Brain pericyte (primary cell): ENCODE measurements around the gene ASGR2.
"Not testable (repeated sequence)": the region's sequence is repeated elsewhere in the genome, so short reads cannot be mapped to it uniquely, and the experiment has no call there.

ENCODE experiments used
- DNase-seq: peaks from one replicate; pipeline ENCODE4 v3.0.0-alpha.2; 2012; ENCODE audit warnings: low read depth, low spot score

ASGR2 gene

DNA sequence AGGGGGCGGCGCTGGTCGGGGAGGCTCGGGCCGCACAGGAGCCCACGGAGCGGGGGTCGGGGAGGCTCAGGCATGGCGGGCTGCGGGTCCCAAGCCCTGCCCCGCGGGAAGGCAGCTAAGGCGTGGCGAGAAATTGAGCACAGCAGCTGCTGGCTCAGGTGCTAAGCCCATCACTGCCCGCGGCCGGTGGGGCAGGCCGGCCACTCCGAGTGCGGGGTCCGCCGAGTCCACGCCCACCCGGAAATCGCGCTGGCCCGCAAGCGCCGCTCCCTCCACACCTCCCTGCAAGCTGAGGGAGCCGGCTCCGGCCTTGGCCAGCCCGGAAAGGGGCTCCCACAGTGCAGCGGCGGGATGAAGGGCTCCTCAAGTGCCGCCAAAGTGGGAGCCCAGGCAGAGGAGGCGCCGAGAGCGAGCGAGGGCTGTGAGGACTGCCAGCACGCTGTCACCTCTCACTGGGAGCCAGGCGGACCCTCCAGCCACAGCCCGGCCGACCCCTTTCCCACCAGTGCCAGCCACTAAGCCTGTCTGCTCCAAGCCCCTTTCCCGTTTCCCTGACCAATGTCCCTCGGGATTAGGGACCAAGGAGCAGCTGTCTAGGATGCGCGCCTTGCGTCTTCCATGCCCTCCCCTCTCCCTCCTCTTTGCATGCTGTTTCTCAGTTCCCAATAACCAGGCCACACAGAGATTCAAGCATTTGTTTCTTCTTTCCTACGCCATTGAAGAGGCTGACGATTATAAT is 13.8 kb downstream of the ASGR2 start:
- not testable (repeated sequence) for DNase-seq

DNA sequence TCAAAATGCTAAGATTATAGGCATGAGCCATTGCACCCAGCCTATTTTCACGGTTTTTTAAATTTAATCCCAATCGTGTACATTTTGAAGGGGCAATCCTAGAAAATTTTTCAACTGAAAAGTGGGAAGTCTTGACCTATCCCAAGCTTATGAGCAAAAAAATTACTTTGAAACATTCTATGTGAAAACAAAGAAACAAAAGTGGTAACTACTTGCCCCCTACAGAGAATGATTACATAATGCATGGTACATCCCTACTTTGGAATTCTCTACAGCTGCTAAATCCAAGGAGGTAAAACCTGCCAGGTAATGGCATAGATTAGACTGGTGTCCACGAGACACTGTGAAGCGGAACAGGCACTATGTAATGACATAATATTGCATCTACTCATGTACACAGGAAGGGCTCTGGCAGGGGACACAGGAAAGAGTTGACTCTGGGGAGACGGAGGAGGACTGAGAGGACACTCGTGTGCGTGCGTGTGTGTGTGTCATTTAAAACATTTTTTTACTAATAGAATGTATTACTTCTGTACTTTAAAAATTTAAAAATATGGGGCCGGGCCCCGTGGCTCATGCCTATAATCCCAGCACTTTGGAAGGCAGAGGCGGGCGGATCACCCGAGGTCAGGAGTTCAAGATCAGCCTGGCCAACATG is 15.7 kb downstream of the ASGR2 start:
- no peak for DNase-seq

DNA sequence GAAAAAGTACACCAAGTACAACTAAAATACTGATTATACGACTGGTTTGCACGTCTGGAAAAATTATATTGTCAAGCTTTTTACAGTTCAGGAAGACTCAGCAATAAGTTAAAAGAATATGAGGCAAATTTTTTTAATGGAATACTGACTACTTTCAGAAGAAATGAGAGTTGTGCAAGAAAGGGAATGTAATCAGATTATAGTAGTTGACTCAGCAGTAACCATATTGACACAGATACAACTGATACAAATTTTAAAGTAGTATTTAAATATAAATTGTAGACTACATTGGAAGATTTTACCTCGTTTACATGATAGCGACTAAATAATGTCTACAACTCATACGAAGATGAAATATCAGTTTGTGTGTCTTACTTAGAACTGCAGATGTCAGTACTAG is 16.7 kb downstream of the ASGR2 start:
- no peak for DNase-seq

DNA sequence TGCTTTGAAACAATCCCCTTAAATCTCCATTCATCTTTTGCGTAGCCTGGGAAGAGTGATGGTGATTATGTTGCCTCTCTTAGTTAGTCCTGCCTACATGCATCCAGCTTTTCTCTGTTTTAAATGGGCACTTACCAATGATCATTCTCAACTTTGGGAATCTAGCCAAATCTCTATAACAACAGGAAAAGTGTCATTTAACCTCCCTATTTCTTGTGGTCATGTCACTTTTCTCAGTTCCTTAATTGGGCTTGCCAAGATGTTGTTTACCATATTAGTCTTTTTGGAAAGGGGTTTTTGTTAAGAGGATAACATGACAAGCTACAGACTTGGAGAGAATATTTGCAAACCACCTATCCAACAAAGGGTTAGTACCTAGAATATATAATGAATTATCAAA is 19.0 kb downstream of the ASGR2 start:
- DNase-seq: no peak

DNA sequence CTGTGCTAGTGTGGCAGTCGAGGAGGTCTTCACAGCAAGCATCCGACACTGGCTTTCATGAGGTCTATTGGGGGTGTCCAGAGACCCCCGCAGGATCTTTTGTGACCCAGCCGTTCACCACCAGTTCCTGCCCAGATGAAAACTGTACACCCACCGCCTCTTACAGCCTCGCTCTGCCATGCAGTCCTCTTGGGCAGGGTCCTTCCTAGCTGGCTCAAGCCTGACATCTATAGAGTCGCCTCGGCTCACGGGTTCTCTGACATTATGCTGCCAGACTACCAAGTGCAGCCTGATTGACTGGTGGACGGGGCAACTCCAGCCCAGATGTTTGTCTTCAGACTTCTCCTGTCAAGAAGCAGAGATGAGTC is 20.0 kb downstream of the ASGR2 start:
- no peak for DNase-seq

DNA sequence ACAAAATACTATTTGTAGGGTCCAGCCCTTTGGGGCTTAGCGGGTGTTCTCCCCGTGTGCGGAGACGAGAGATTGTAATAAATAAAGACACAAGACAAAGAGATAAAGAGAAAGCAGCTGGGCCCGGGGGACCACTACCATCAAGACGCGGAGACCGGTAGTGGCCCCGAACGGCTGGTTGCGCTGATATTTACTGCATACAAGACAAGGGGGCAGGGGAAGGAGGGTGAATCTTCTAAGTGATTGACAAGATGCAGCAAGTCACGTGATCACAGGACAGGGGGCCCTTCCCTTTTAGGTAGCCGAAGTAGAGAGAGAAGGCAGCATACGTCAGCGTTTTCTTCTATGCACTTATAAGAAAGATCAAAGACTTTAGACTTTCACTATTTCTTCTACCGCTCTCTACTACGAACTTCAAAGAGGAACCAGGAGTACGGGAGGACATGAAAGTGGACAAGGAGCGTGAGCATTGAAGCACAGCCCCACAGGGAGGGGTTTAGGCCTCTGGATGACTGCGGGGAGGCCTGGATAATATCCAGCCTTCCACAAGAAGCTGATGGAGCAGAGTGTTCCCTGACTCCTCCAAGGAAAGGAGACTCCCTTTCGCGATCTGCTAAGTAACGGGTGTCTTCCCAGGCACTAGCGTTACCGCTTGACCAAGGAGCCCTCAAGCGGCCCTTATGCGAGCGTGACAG is 23.2 kb downstream of the ASGR2 start:
- DNase-seq: not testable (repeated sequence)

DNA sequence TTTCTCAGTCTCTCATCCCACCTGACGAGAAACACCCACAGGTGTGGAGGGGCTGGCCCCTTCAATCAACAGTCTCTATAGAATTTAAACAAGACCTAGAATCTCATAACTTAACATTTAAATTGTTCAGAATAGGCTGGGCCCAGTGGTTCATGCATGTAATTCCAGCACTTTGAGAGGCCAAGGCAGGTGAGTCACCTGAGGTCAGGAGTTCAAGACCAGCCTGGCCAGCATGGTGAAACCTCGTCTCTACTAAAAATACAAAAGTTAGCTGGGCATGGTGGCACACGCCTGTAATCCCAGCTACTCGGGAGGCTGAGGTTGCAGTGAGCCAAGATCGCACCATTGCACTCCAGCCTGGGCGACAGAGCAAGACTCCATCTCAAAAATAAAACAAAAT is 25.1 kb downstream of the ASGR2 start:
- DNase-seq: not testable (repeated sequence)

DNA sequence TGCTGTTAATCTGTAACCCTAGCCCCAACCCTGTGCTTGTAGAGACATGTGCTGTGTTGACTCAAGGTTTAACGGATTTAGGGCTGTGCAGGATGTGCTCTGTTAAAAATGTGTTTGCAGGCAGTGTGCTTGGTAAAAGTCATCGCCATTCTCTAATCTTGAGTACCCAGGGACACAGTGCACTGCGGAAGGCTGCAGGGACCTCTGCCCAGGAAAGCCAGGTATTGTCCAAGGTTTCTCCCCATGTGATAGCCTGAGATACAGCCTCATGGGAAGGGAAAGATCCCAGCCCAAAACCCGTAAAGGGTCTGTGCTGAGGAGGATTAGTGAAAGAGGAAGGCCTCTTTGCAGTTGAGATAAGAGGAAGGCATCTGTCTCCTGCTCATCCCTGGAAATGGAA is 26.2 kb downstream of the ASGR2 start:
- DNase-seq: not testable (repeated sequence)

DNA sequence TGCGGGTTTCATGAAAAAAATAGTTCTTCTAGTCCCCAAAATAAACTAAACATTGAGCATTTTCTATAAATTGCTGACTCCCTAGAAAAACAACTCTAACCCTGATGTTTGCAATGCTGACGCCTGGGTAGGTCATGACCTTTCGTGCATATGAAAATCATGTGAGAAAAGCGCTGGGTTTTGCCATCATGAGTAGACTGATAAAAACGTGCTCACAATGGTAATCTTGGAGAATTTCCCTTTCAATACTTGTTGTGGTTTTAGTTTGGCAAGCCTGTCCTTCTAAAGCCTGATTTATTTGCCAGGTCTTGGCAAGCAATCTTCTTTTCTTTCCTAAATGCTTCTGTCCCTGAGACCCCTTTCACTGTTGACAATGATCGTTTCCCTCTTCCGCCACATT is 30.5 kb downstream of the ASGR2 start:
- DNase-seq: no peak

DNA sequence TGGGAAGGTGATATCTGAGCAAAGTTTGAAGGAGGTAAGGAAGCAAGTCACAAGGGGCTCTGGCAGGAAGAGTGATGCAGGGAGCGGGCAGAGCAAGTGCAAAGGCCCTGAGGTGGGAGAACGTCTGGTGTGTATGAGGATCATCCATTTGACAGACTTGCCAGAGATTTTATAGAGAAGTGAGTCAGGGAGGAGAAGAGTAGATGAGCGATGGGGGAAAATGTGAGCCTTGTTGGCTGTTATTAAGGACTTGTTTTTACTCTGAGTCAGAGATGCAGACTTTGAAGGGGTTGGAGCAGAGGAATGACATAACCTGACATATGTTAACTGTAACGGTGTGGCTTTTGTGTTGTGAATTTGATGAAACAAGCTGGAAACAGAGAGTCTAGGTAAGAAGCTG is 31.0 kb downstream of the ASGR2 start:
- no peak for DNase-seq

DNA sequence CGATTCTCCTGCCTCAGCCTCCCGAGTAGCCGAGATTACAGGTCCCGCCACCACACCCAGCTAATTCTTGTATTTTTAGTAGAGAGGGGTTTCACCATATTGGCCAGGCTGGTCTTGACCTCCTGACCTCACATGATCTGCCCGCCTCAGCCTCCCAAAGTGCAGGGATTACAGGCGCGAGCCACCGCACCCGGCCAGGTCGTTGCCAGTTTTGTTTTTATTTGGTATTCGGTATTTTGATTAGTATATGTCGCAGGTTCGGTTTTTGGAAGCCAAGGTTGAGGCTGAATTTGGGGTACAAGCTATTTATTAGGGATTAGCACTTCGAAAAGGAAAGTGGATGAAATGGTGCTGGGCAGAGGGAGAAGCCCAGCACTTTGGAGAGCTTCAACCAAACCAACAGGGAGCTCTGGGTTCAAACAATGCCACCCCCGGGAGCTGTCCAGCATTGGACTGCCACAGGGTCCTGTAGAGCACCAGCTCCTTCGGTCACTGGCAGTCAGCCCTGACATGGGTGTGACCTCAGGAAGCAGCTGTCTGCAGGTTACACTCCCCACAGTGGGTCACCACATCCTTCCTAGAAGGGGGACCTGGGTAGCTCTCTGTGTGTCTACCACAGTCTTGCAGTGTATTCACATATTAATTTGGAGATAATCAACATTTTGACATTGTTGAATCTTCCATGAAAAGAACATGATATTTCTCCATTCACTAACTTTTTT is 33.1 kb downstream of the ASGR2 start:
- DNase-seq: no peak

DNA sequence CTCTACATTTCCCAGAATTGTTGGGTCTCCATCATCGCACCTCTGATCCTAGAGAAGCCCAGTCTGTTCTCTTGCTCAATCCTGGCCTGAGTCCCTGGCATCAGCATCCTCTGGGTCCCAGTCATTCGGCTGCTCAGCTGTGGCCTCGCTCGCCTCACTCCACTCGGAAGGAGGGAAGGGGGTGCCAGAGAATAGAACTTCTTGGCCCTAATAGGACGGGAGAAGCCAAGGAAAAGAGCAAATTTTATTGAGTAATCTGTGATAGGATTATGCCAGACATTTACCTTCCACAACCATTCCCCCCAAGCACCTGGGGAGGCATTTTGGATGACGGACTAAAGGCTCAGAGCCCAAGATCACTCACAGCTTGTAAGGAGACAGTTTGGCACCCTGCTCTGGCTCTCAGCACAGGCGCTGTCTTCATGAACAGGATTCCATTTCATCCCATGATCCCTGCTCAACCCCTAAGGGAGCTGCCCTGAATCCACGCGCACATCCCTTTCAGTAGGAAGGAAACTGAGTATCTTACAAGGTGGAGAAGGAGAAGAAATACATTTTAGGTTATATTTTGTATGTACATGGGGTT is 34.1 kb downstream of the ASGR2 start:
- no peak for DNase-seq

DNA sequence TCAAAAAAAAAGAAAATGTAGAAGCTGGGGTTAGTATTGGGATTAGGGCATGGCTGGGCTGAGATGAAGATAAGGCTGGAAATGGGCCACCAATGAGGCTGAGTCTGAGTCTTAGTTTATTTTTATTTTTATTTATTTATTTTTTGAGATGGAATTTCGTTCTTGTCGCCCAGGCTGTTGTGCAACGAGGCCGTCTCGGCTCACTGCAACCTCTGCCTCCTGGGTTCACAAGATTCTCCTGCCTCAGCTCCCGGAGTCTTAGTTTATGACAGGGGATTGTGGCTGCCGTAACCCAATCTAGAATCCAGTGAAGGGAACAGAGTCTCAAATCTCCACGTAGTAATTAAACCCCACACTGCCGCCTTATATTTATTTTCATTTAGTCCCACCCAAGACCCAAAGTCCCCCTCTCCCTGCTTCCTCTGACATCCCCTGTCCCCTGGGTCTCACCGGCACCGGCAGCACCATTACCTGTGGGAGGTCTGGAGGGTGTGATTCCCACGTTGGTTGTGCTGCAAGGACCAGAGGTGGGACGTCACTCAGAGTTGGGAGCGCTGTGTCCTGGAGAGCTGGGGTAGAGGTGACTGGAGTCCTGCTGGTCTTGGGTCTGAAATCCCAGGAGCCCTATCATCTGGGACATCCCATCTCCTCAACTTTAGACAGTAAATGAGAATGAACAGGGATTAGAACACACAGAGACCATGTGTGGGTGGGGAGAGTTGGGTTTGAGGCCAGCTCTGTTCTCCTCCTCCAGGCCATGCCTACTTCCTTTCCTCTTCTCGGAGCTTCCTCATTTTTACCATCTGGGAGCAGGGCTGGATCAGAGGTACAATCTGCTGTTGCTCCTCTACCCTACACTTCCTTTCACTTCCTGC is 34.8 kb downstream of the ASGR2 start, which contains the start of gene CLEC10A:
TSS of gene CLEC10A (minus strand) at position 671 of the 875 bp plus-strand sequence. CDS start 1,439 bp downstream, outside the sequence.
- no peak for DNase-seq

DNA sequence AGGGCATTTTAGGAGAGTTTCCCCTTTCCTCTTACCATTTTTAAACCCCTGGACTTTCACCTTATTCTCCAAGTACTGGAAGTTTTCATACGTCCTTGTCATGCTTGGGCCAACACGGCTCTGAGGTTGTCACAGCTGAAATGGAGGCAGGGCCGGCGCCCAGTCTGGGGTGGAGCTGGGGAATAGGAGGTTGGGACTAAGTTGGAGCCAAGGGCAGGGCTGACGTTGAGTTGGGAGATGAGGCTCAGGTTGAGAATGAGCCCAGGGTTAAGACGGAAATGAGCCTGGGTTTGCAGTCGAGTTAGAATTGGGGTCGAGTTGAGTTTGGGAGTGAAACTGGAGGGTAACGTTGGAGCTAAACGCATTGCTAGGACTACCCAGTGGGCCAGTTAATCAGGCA is 35.9 kb downstream of the ASGR2 start:
- DNase-seq: no peak

DNA sequence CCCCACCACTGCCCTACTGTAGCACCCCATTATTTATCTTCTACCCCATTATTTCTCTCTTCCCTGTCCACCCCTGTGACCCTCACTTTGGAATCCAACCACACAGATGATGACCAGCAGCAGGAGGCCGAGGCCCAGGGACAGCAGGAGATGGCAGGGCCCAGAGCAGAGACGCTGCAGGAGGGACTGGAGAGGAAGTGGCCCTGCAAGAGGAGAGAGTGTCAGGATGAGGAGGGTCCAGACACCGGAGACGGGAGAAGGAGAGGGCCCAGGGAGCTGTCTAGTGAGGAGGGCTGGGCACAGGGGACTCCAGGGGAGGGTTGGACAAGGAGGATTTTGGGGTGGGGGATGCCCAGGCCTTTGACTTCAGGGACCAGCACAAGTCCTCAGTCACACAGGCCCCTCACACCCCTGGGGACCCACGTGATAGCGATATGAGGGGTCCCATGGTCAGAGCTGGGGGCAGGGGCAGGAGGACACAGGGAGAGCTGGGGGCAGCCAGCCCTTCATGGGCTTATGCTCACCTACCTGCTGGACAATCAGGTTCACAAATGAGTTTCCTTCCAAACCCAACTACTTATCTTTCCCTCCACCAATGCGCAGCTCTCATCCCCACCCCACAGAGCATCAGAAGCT is 36.6 kb downstream of the ASGR2 start:
- no peak for DNase-seq

DNA sequence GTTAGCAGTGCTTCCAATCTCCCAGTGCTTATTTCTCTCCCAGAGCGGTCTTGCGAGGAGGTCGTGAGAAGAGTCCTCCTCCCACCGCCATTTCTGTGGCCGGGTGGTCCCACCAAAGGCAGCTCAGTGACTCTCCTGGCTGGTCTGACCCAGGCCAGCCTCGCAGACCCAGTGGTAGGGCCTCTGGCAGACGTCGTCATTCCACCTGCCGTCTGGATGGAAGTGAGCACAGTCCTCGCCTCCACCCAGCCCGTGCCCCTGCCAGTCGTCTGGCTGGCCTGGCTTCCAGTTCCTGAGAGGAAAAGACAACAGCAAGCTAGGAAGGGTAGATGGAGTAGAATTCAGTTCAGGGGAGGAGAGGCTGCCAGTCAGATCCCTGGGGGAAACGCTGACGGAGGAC is 39.7 kb downstream of the ASGR2 start:
- no peak for DNase-seq

DNA sequence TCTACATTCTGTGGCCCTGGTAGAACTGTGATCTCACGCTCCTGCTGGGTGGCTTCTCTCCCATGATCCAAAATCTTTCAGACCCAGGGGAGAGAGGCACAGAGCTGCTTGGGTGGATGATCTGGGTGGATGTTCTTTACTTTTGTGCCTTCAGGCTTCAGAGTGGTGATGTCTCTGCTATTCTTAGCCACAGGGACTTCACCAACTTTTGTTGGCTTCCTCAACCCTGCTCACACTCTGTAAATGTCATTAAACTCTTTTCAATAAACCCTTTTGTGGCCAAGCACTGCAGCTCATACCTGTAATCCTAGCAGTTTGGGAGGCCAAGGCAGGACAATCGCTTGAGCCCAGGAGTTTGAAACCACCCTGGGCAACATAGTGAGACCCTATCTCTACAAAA is 42.2 kb downstream of the ASGR2 start:
- DNase-seq: no peak

DNA sequence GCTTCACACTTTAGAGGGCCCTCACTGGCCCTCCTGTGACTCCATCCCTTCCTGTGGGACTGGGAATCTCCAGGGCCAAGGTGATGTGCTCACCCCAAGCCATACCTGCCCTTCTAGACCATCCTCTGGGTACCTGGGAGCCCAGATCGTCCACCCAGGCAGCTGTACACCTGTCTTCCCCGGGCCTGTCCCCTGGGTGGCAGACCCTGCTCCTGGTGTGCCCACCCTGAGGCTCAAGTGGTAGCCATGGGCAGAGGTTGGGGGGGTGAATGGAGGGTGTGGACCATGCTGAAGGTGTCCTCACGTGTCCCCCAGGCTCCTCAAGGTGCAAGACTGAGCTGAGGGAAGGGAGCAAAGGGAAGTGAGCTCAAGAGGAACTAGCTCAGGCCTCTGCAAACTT is 43.9 kb downstream of the ASGR2 start:
- DNase-seq: no peak

DNA sequence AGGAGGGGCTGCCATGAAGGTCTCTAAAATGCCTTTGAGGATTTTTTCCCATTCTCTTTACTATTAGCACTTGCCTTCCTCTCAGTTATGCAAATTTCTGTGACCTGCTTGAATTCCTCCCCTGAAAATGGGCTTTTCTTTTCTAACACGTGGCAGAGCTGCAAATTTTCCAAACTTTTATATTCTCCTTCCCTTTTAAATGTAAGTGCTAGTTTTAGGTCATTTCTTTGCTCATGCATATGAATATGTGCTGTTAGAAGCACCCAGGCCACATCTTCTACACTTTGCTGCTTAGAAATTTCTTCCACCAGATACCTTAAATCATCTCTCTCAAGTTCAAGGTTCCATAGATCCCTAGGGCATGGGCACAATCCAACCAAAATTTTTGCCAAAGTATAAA is 46.4 kb downstream of the ASGR2 start:
- DNase-seq: no peak

DNA sequence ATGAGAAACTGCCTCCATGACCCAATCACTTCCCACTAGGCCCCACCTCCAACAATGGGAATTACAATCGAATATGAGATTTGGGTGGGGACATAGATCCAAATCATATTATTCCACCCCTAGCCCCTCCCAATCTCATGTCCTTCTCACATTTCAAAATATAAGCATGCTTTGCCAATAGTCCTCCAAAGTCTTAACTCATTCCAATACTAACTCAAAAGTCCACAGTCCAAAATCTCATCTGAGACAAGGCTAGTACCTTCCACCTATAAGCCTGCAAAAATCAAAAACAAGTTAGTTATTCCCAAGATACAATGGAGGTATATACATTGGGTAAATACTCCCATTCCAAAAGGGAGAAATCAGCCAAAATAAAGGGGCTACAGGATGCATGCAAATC is 47.4 kb downstream of the ASGR2 start:
- DNase-seq: no peak
